ENCODE results near the gene ANKRD27.
"Not testable (repeated sequence)": the region's sequence is repeated elsewhere in the genome, so short reads cannot be mapped to it uniquely, and the experiment has no call there.

The ANKRD27 gene

GRCh38 chr19:32688311-32688710 lies 13.3 kb upstream of the ANKRD27 start:
- no peak for DNase-seq

GRCh38 chr19:32687681-32688080 lies 12.7 kb upstream of the ANKRD27 start:
- DNase-seq: no peak

- no peak for DNase-seq
These were observed 12.0 kb upstream of the ANKRD27 start for GRCh38 chr19:32686847-32687475.

GRCh38 chr19:32682317-32682716 lies 7.3 kb upstream of the ANKRD27 start:
- no peak for DNase-seq

GRCh38 chr19:32680986-32681385 lies 6.0 kb upstream of the ANKRD27 start:
- no peak for DNase-seq

- DNase-seq: no peak
These were observed 2.7 kb upstream of the ANKRD27 start for GRCh38 chr19:32677657-32678056.

GRCh38 chr19:32676895-32677359 lies 1.9 kb upstream of the ANKRD27 start:
- DNase-seq: no peak

- no peak for DNase-seq
These were observed 1.4 kb upstream of the ANKRD27 start for GRCh38 chr19:32676186-32676894.

GRCh38 chr19:32675720-32676185 lies 773 bp upstream of the ANKRD27 start, which contains the start of gene RGS9BP:
Gene RGS9BP, plus strand, starts transcription at chr19:32675848. Its CDS starts 416 bp downstream, at chr19:32676264.
- DNase-seq: no peak

- no peak for DNase-seq
These were observed 638 bp downstream of the ANKRD27 start for GRCh38 chr19:32674153-32674930.

GRCh38 chr19:32673573-32673972 lies 1.4 kb downstream of the ANKRD27 start:
- DNase-seq: no peak

- DNase-seq: no peak
These were observed 2.1 kb downstream of the ANKRD27 start for GRCh38 chr19:32672841-32673240.

GRCh38 chr19:32671883-32672593 lies 2.9 kb downstream of the ANKRD27 start:
- no peak for DNase-seq

- no peak for DNase-seq
These were observed 5.7 kb downstream of the ANKRD27 start for GRCh38 chr19:32669310-32669709.

- no peak for DNase-seq
These were observed 8.9 kb downstream of the ANKRD27 start for GRCh38 chr19:32666084-32666483.

GRCh38 chr19:32662186-32662585 lies 12.8 kb downstream of the ANKRD27 start:
- DNase-seq: no peak

GRCh38 chr19:32661318-32661717 lies 13.7 kb downstream of the ANKRD27 start:
- no peak for DNase-seq

- no peak for DNase-seq
These were observed 16.5 kb downstream of the ANKRD27 start for GRCh38 chr19:32658527-32658926.

- DNase-seq: no peak
These were observed 16.9 kb downstream of the ANKRD27 start for GRCh38 chr19:32658075-32658474.

GRCh38 chr19:32656379-32656778 lies 18.6 kb downstream of the ANKRD27 start:
- DNase-seq: not testable (repeated sequence)

GRCh38 chr19:32653599-32653915 lies 21.4 kb downstream of the ANKRD27 start:
- DNase-seq: no peak

GRCh38 chr19:32652894-32653598 lies 21.9 kb downstream of the ANKRD27 start:
- DNase-seq: no peak

Measured in SIG-M5 (cell line).